MM.1S (cell line): ENCODE results near the gene AQP11.

Experiments
- CTCF ChIP-seq: fragments of 300-600 bp; sonication (generic); IDR thresholded peaks from 2 replicates; pipeline ENCODE4 v1.5.1; 2016; ENCODE audit warnings: antibody characterized with exemption, low read length, mixed read lengths
- EZH2 ChIP-seq: fragments of 300-600 bp; sonication (generic); optimal IDR thresholded peaks from 2 replicates; pipeline ENCODE3; 2017; ENCODE audit warnings: low read depth, mild to moderate bottlenecking, antibody characterized with exemption, low read length, mixed read lengths
- EZH2phosphoT487 ChIP-seq: fragments of 300-600 bp; sonication (generic); IDR thresholded peaks from 2 replicates; pipeline ENCODE4 v1.6.1; 2018; ENCODE audit warnings: antibody characterized with exemption, low read length

GRCh38 chr11:77542296-77542695 lies 47.5 kb upstream of the AQP11 start:
- no peak for TF ChIP-seq CTCF
- no peak for TF ChIP-seq EZH2
- no peak for TF ChIP-seq EZH2phosphoT487
